HUDEP-2 (cell line): ENCODE results near the gene ZMYND19.
"Not testable (repeated sequence)": the region's sequence is repeated elsewhere in the genome, so short reads cannot be mapped to it uniquely, and the experiment has no call there.

Experiments
- DNase-seq, 76 experiments: peaks; one replicate each; lab custom pipeline; 2025; ENCODE audit not compliant: unreplicated experiment in 76 of 76; lab: John Stamatoyannopoulos, UW

The ZMYND19 gene

GRCh38 chr9:137589441-137590122 lies 730 bp downstream of the ZMYND19 start:
- peak in 1 of 76 experiments; percentile 9 for DNase-seq

GRCh38 chr9:137588891-137589290 lies 1.4 kb downstream of the ZMYND19 start:
- no peak for DNase-seq

DNA sequence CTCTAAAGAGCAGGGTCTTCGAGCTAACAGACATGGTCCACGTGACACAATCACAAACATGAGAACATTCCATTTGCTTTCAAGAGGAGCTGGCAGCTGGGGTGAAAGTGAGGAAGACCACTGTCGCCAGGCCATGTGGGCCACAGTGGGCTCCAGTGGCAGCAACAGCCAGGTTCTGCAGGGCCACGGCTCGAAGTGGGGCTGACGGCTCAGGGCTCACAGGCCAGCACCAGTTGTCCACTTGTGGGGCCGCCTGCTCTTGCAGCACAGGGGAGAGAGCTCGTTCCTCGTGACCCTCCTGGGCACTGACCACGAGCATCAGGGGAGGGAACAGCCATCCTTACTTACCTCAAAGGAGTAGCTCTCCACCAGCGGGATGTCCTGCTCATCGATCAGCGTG lies 2.0 kb downstream of the ZMYND19 start:
- DNase-seq = no peak

DNA sequence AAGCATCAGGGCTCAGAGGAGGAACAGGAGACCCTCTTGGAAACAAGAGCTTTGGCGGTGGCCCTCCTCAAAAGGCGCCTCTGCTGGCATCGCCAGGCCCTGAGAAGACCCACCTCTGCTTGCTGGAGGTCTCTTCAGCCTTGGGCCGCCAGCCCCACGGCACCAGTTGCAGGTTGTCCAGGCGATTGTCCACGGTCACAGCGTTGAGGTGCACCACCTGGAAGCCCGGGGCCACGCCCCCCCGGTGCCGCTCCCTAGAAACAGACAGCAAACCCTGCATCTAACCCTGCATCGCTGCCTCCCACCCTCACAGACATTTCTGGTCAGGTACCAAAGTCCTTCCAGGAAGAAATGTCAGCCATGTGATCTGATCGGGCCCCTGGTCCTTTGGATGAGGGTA lies 3.5 kb downstream of the ZMYND19 start:
- no peak for DNase-seq

DNA sequence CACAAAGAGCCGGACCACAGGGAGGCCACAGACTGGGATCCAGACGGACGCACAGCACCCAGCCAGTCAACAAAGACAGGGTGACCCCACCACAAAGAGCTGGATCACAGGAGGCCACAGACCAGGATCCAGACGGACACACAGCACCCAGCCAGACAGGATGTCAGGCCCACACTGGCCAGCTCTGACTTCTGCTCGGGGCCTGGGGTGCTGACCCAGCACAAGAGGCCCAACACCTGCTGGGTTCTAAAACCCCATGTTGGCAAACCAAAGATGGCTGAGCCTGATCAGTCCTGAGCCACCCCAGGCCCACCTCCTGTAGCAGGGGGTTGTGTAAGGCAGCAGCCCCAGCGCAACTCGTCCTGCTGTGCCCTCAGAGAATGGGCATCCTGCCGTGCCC lies 6.4 kb downstream of the ZMYND19 start:
- no peak for DNase-seq

DNA sequence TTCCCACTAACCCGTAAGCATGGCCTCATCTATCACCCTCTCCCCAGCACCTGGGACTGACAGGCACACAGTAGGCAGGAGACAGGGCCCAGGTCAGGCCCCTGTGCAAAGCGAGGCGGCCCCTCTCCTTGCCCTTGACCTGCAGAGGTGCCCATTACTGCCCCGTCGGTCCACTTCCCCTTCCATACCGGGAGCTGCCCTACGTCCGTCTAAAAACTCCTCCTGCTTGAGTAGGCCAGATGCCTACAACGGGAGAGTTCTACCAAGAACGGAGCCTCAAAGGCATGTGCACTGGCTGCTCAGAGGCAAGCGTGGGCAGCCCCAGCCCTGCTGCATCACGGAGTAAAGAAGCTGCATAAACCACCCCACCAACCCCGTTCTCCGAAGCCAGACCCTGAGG lies 7.0 kb downstream of the ZMYND19 start:
- DNase-seq = no peak

GRCh38 chr9:137582286-137582860 lies 7.9 kb downstream of the ZMYND19 start:
- DNase-seq = peak in 7 of 76 experiments; percentile 12 to 32 (median 21)

DNA sequence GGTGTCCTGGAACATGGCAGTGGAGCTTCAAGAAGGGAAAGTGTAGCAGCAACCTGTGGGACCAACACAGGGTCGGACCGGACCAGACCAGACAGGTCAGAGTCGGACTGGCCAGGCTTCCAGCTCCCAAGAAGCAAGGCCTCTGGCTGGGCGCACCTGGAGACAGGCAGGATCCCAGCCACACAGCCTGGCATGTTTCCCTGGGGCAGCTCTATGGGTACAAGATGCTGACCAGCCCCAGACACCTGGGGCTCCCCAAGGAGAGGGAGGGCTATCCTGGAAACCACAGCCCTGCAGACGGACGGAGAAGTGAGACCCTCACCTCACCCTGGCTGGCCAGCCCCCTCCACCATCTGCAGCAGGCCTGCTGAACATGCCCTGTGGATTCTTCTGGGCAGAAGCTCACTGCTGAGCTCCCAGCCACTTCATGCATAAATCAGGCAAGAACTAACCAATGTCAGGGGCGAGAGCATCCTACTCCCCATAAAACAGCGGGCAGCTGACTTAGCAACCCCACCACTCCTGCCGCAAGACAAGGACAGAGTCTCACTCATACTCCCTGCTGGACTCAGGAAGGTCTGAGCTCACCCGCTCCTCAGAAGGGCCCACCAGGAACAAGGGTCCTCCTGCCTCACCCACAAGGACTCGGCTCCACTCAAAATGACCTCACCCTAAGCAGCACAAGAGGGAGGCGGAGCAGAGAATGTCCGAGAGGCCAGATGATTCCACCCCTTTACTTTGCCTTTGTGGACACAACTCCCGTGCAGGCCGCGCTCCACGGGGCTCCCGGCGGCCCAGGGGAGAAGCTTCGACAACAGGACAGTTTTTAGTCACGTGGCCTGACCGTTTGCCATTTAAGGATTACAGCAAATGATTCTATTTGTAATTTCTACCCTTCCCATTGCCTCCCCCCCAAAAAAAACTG lies 8.7 kb downstream of the ZMYND19 start:
- DNase-seq = no peak

GRCh38 chr9:137580954-137581322 lies 9.4 kb downstream of the ZMYND19 start:
- no peak for DNase-seq

DNA sequence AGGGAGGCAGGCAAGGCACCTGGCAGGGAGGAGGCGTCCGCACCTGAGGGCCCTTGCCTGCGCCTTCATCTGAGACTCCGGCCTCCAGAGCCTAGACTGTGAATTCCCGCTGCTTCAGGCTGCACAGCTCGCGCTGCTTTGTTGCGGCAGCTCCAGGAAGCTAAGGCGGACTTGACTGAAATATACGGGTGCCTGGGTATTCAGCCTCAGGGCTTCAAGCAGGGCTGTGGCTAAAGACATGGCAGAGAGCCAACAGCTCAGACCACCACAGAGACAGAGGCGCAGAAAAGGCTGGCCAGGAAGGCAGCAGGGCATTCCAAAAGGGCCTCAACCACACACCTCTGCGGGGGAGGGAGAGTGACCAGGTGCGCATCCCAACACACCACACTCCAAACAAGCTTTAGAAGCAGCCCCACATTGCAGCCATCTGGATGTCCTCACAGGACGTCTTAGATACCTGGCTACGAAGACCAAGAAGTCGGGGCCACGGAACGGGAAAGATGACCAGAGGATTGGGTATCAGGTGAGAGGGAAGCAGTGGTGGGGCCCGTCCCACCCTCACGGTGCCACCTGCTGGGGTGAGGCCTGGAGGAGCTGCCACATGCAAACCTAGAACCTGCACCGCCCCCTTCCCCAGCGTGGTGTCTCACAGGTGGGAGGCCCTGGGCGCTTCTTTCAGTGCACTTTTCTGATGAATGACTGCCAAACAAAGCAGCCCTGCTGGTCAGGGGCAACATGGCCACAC lies 9.9 kb downstream of the ZMYND19 start:
- DNase-seq = no peak

GRCh38 chr9:137579259-137579604 lies 11.1 kb downstream of the ZMYND19 start:
- no peak for DNase-seq

GRCh38 chr9:137578518-137579258 lies 11.6 kb downstream of the ZMYND19 start, which contains the start of gene DPH7:
Gene DPH7 (minus strand): TSS chr9:137578925. CDS start chr9:137578777, 148 bp downstream.
- DNase-seq = peak in 73 of 76 experiments; percentile 38 to 96 (median 87)

GRCh38 chr9:137575716-137576411 lies 14.4 kb downstream of the ZMYND19 start:
- DNase-seq = peak in 3 of 76 experiments; percentile 9 to 20 (median 16)

- peak in 66 of 76 experiments; percentile 12 to 78 (median 52) for DNase-seq
These were observed 15.0 kb downstream of the ZMYND19 start for GRCh38 chr9:137575364-137575715.

DNA sequence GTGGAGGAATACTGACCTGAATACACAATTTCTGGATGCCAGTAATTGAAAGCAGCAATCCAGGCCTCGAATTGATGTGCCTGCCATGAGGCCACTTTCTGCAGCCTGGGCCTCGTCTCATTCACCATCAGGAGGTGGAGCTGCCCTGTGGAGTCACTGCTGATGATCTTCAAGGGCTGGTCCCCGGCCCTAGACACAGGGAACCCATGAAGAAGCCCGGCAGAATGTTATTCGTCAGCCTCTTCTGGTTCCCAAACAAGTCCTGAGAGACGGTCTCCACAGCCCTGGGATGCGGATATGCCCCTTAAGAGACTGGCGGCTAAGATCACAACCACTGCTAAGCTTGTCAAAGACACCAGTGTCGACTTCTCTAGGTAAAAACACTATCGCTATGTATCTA lies 16.1 kb downstream of the ZMYND19 start:
- DNase-seq = no peak

- no peak for DNase-seq
These were observed 19.7 kb downstream of the ZMYND19 start for GRCh38 chr9:137570566-137570965.

- no peak for DNase-seq
These were observed 20.6 kb downstream of the ZMYND19 start for GRCh38 chr9:137569609-137570203.

DNA sequence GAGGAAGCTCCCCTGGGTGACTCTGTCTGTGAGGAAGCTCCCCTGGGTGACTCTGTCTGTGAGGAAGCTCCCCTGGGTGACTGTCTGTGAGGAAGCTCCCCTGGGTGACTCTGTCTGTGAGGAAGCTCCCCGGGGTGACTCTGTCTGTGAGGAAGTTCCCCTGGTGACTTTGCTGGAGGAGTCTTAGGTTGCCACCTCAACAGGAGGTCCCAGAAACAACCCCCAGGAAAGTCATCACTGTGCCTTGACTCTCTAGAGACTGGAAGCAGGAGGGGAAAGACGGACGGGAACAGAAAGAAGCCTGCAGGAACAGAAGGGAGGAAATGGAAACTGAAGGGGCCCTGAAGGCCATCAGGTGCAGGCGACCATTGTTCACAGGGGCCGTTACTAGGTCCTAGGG lies 21.9 kb downstream of the ZMYND19 start:
- DNase-seq = not testable (repeated sequence)

DNA sequence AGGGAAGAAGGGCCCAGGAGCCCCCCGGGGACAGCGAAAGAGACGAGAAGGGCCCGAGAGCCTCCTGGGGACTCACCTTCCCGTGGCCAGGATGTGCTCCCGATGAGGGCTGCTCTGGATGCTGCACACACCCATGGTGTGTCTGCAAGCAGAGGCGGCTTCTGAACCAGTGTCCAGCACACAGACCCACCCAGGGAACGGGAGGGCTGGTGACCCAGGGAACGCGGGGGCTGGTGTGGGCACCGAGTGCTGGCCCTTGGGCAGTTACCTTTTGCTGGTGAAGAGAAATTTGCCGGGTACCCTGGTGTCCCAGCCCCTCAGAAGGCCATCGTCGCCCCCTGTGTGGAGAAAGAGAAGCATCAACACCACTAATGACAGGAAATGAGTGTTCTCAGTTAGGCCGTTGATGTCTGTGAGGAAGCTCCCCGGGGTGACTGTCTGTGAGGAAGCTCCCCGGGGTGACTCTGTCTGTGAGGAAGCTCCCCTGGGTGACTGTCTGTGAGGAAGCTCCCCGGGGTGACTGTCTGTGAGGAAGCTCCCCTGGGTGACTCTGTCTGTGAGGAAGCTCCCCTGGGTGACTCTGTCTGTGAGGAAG lies 25.4 kb downstream of the ZMYND19 start:
- no peak for DNase-seq
